ENCODE data around the gene EYA2.

DNA sequence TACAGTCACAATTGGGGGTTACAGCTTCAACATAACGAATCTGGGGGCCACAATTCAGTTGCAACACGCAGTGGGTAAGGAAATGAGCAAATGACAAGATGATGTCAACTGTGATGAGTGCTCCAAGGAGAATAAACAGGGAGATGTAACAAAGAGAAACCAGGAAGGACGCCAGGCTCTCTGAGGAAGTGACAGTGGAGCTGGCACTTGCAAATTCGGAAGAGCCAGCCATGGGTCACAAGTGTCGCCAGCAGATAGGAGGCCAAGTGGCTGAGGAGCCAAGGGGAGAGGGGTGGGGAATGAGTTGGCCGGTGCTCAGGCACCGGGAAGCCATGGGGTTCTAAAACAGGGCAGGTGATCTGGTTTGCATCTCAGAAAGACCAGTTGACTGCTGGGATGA, 136.4 kb downstream of the EYA2 start:
- TF ChIP-seq, protein P1, sequence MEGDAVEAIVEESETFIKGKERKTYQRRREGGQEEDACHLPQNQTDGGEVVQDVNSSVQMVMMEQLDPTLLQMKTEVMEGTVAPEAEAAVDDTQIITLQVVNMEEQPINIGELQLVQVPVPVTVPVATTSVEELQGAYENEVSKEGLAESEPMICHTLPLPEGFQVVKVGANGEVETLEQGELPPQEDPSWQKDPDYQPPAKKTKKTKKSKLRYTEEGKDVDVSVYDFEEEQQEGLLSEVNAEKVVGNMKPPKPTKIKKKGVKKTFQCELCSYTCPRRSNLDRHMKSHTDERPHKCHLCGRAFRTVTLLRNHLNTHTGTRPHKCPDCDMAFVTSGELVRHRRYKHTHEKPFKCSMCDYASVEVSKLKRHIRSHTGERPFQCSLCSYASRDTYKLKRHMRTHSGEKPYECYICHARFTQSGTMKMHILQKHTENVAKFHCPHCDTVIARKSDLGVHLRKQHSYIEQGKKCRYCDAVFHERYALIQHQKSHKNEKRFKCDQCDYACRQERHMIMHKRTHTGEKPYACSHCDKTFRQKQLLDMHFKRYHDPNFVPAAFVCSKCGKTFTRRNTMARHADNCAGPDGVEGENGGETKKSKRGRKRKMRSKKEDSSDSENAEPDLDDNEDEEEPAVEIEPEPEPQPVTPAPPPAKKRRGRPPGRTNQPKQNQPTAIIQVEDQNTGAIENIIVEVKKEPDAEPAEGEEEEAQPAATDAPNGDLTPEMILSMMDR (conservative IDR thresholded peaks at IDR 0.05; ENCODE audit: low read depth, low read length), result no peak
- TF ChIP-seq POLR2A (IDR thresholded peaks at IDR 0.05; ENCODE audit: low read depth, low read length), result no peak
- TF ChIP-seq RCOR1 (IDR thresholded peaks at IDR 0.05; ENCODE audit: insufficient replicate concordance, low read length), result no peak
- no peak for TF ChIP-seq RFX5 (IDR thresholded peaks at IDR 0.05; ENCODE audit: low read depth, low read length)

Data from IMR-90 (cell line).